H1 (cell line): ENCODE measurements around the gene CENPP. TPM values are rescaled to one million over a fixed set of nuclear protein-coding genes. Genes with fewer than 3 reads are reported as not detected.

ENCODE experiments used
- CTCF ChIA-PET: fragments of 300-600 bp; sonication (Branson Sonifier 250); formaldehyde crosslinking; loops from one replicate; lab custom pipeline; 2021; ENCODE audit not compliant: partially characterized antibody; lab: Charles Lee
- POLR2A ChIA-PET: fragments of 300-600 bp; sonication (Branson Sonifier 250); formaldehyde crosslinking; loops from one replicate; lab custom pipeline; 2021; ENCODE audit warnings: inconsistent platforms; ENCODE audit not compliant: partially characterized antibody; lab: Charles Lee
- DNase-seq, 2 experiments: peaks; one replicate each; pipeline versions ENCODE4 v3.0.0 to v3.0.0-alpha.2; 2010 to 2022; ENCODE audit warnings: low spot score in 2 of 2, low read depth in 1 of 2, mixed read lengths in 1 of 2
- FAIRE-seq: peaks from 2 replicates; lab custom pipeline; 2011; peaks lifted over from hg19 to GRCh38; lab: Jason Lieb, UNC
- H2AFZ ChIP-seq: 2 replicates; pipeline ENCODE4 v1.8.1; 2012; ENCODE audit warnings: low read length, inconsistent platforms
- H2AK5ac ChIP-seq: 2 replicates; pipeline ENCODE4 v1.6.1; 2013; ENCODE audit warnings: low read depth, low read length
- H2BK120ac ChIP-seq: replicated peaks from 2 replicates; pipeline ENCODE3; 2013; ENCODE audit warnings: low read depth, low read length, inconsistent platforms
- H2BK12ac ChIP-seq: 2 replicates; pipeline ENCODE4 v1.6.1; 2013; ENCODE audit warnings: low read depth, low read length
- H2BK15ac ChIP-seq: 2 replicates; pipeline ENCODE4 v1.6.1; 2013; ENCODE audit warnings: low read length
- H2BK20ac ChIP-seq: 2 replicates; pipeline ENCODE4 v1.6.1; 2013; ENCODE audit warnings: low read length
- H2BK5ac ChIP-seq: 2 replicates; pipeline ENCODE4 v1.6.1; 2013; ENCODE audit warnings: low read depth, low read length
- H3K14ac ChIP-seq: 2 replicates; pipeline ENCODE4 v1.6.1; 2013; ENCODE audit warnings: inconsistent platforms; ENCODE audit not compliant: insufficient read length
- H3K18ac ChIP-seq: 2 replicates; pipeline ENCODE4 v1.6.1; 2013; ENCODE audit warnings: low read length; ENCODE audit errors: extremely low read depth
- H3K23ac ChIP-seq: 2 replicates; pipeline ENCODE4 v1.6.1; 2013; ENCODE audit warnings: inconsistent platforms; ENCODE audit not compliant: insufficient read length
- H3K23me2 ChIP-seq: 2 replicates; pipeline ENCODE4 v1.6.1; 2013; ENCODE audit warnings: low read depth, low read length
- H3K27ac ChIP-seq: 2 replicates; pipeline ENCODE4 v1.6.1; 2011; ENCODE audit warnings: low read depth, low read length, inconsistent platforms
- H3K27me3 ChIP-seq, 4 experiments: replicated peaks in 1 of 4; 1 replicate in 1 of 4; 2 replicates in 3 of 4; pipeline versions ENCODE4 v1.6.1 to v1.8.1; 2011 to 2013; ENCODE audit warnings: low read length in 3 of 4, mild to moderate bottlenecking in 3 of 4, inconsistent platforms in 2 of 4, mixed read lengths in 2 of 4, moderate library complexity in 1 of 4; ENCODE audit not compliant: control insufficient read depth in 3 of 4, insufficient read depth in 3 of 4; ENCODE audit errors: extremely low read depth in 1 of 4
- H3K36me3 ChIP-seq, 4 experiments: 2 replicates each; pipeline versions ENCODE4 v1.6.1 to v1.8.1; 2011 to 2013; ENCODE audit warnings: mild to moderate bottlenecking in 4 of 4, low read length in 3 of 4, moderate library complexity in 2 of 4, control low read depth in 1 of 4, inconsistent platforms in 1 of 4; ENCODE audit not compliant: insufficient read depth in 4 of 4, control insufficient read depth in 2 of 4
- H3K4ac ChIP-seq: replicated peaks from 2 replicates; pipeline ENCODE3; 2013; ENCODE audit warnings: low read length, low read depth, mixed read lengths, inconsistent platforms; ENCODE audit not compliant: insufficient read length
- H3K4me1 ChIP-seq, 4 experiments: replicated peaks in 1 of 4; 1 replicate in 1 of 4; 2 replicates in 3 of 4; pipeline versions ENCODE4 v1.6.1 to v1.8.1; 2011 to 2013; ENCODE audit warnings: low read length in 3 of 4, inconsistent platforms in 2 of 4, mixed read lengths in 1 of 4; ENCODE audit not compliant: insufficient read depth in 4 of 4, control insufficient read depth in 3 of 4
- H3K4me2 ChIP-seq, 2 experiments: 2 replicates each; pipeline versions ENCODE4 v1.6.1 to v1.8.1; 2011 to 2013; ENCODE audit warnings: low read depth in 2 of 2, low read length in 2 of 2, control low read depth in 1 of 2, inconsistent platforms in 1 of 2, mild to moderate bottlenecking in 1 of 2; ENCODE audit not compliant: insufficient read depth in 1 of 2
- H3K4me3 ChIP-seq, 4 experiments: fragments of 200-600, 300-600 bp in 1 of 4; sonication (generic), shearing (Covaris generic), sonication (Bioruptor Twin) in 1 of 4; 2 replicates each; pipeline versions ENCODE4 v1.5.1 to v1.8.1; 2011 to 2016; ENCODE audit warnings: low read length in 4 of 4, low read depth in 3 of 4, control low read depth in 2 of 4, inconsistent platforms in 2 of 4, mild to moderate bottlenecking in 2 of 4, mixed read lengths in 1 of 4, moderate library complexity in 1 of 4; ENCODE audit not compliant: insufficient read depth in 2 of 4; ENCODE audit errors: extremely low read depth in 1 of 4
- H3K56ac ChIP-seq: replicated peaks from 2 replicates; pipeline ENCODE3; 2013; ENCODE audit warnings: low read depth, mild to moderate bottlenecking, mixed read lengths, low read length, inconsistent platforms; ENCODE audit not compliant: insufficient read length
- H3K79me1 ChIP-seq: 2 replicates; pipeline ENCODE4 v1.6.1; 2013; ENCODE audit warnings: low read depth, low read length, control low read depth
- H3K79me2 ChIP-seq, 2 experiments: 2 replicates each; pipeline versions ENCODE4 v1.6.1 to v1.8.1; 2012 to 2013; ENCODE audit warnings: low read length in 2 of 2, mild to moderate bottlenecking in 2 of 2, inconsistent platforms in 1 of 2; ENCODE audit not compliant: insufficient read depth in 2 of 2, control insufficient read depth in 1 of 2
- H3K9ac ChIP-seq, 4 experiments: replicated peaks in 1 of 4; 1 replicate in 1 of 4; 2 replicates in 3 of 4; pipeline versions ENCODE4 v1.6.1 to v1.8.1; 2011 to 2013; ENCODE audit warnings: low read depth in 3 of 4, low read length in 3 of 4, control low read depth in 2 of 4, mild to moderate bottlenecking in 2 of 4, moderate library complexity in 2 of 4, inconsistent platforms in 1 of 4; ENCODE audit errors: extremely low read depth in 1 of 4
- H3K9me3 ChIP-seq, 2 experiments: 2 replicates each; pipeline versions ENCODE4 v1.6.1 to v1.8.1; 2012 to 2013; ENCODE audit warnings: mild to moderate bottlenecking in 2 of 2, moderate library complexity in 2 of 2, control low read depth in 1 of 2, inconsistent platforms in 1 of 2, low read depth in 1 of 2, low read length in 1 of 2, mixed read lengths in 1 of 2; ENCODE audit not compliant: insufficient read depth in 2 of 2
- H4K20me1 ChIP-seq, 2 experiments: replicated peaks in 1 of 2; 2 replicates each; pipeline versions ENCODE3 to v1.8.1; 2011 to 2013; ENCODE audit warnings: inconsistent platforms in 2 of 2, low read length in 2 of 2, mild to moderate bottlenecking in 1 of 2; ENCODE audit not compliant: insufficient read depth in 2 of 2, control insufficient read depth in 1 of 2
- H4K5ac ChIP-seq: 2 replicates; pipeline ENCODE4 v1.6.1; 2013; ENCODE audit warnings: low read length, low read depth, mixed read lengths, inconsistent platforms; ENCODE audit not compliant: insufficient read length
- H4K8ac ChIP-seq: 2 replicates; pipeline ENCODE4 v1.8.0; 2013; ENCODE audit warnings: mild to moderate bottlenecking, moderate library complexity, low read length, inconsistent platforms; ENCODE audit not compliant: insufficient read depth; ENCODE audit errors: extremely low read depth
- H4K91ac ChIP-seq: replicated peaks from 2 replicates; pipeline ENCODE3; 2013; ENCODE audit warnings: low read length, mixed read lengths, inconsistent platforms; ENCODE audit not compliant: insufficient read length
- WGBS, 2 experiments: shearing (Covaris generic) in 1 of 2; methylation state at CpG; one replicate each; pipeline versions ENCODE4 v1.1.6 to v1.1.7; 2013 to 2015; ENCODE audit warnings: low lambda C conversion rate in 2 of 2, mixed read lengths in 2 of 2, inconsistent platforms in 1 of 2, low coverage in 1 of 2, missing lambda C conversion rate in 1 of 2; ENCODE audit not compliant: insufficient replicate concordance in 2 of 2, insufficient coverage in 1 of 2, insufficient read length in 1 of 2; ENCODE audit errors: extremely low coverage in 1 of 2, missing lambda C conversion rate in 1 of 2; 5-methylcytosine and 5-hydroxymethylcytosine counted together
- polyA plus RNA-seq, 7 experiments: library from polyadenylated mRNA; depleted of rRNA in 3 of 7; stranded (reverse) in 5 of 7; unstranded in 2 of 7; fragments of >200 nt in 5 of 7; fragments of 200-250 nt in 2 of 7; gene quantifications; 1 replicate in 5 of 7; 2 replicates in 1 of 7; 4 replicates in 1 of 7; pipeline versions ENCODE4 v1.2.1 to v1.2.3, GENCODE V29; 2011 to 2013; ENCODE audit warnings: missing spikeins in 2 of 7, mixed read lengths in 2 of 7
- total RNA-seq: library from RNA; stranded (reverse); fragmentation: NEBNext Ultra II Directional; extraction: Animal tissue kit (Norgen Biotek cat#: 25700); gene quantifications from 2 replicates; pipeline ENCODE4 v1.2.1, GENCODE V29; 2021

The CENPP gene
- total and polyA plus RNA-seq, 2 of the 8 experiments (the other 6 are each of a cell fraction or from before 2014, with no cell fraction given) = 2.7 to 10.8 TPM

DNA sequence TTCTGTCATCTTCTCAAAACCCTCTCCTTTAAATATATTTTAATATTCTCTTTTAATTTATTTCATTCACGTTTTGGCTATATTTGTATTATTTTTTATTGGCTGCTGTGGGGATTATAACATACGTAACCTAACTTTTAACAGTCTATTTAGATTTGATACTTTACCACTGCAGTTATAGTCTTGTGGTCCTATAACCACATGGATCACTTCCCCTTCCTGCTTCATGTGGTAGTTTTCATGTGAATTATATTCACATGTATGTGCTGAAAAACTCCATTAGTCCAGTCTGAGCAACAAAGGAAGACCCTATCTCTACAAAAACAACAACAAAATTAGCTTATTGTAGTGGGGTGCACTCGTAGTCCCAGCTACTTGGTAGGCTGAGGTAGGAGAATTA, 34.3 kb downstream of the CENPP start:
- Histone ChIP-seq H3K79me2 (no peaks in the 10 kb centered on the region), H4K5ac (no peak overlapping the region), H2BK15ac (no peak overlapping the region), H3K4me3 (no peak overlapping the region), H3K56ac (no peak overlapping the region), H3K4me2 (no peak overlapping the region), H3K4me1 (no peaks in the 10 kb centered on the region), H3K27ac (no peak overlapping the region), H2BK20ac (no peak overlapping the region), H3K14ac (no peak overlapping the region), H4K20me1 (no peaks in the 10 kb centered on the region), H2AFZ (no peak overlapping the region), H3K4ac (no peak overlapping the region), H3K36me3 (no peaks in the 10 kb centered on the region; a peak in 2 of 8 replicates), H3K23me2 (no peaks in the 10 kb centered on the region), H3K27me3 (no peaks in the 10 kb centered on the region), H2BK5ac (no peak overlapping the region), H4K91ac (no peak overlapping the region), H2AK5ac (no peak overlapping the region), H2BK12ac (no peak overlapping the region), H3K79me1 (no peaks in the 10 kb centered on the region), H3K9me3 (no peaks in the 10 kb centered on the region), H2BK120ac (no peak overlapping the region), H3K18ac (no peak overlapping the region), H4K8ac (no peak overlapping the region), H3K23ac (no peak overlapping the region), H3K9ac (no peak overlapping the region)
- DNase-seq = no peak
- 85% methylated on average over 3 of the region's 3 CpGs; no CpG with 5 or more reads in 1 of the 2 experiments for WGBS, 2 experiments
- no peak for FAIRE-seq
- POLR2A ChIA-PET = no interaction called here
- CTCF ChIA-PET = interaction anchor here (0.6 kb wide), 1 partner anchor 269 kb away, joined by 3 read pairs; no protein-coding TSS in a partner anchor
